Loucy (cell line): ENCODE measurements around the gene ZNF333.

Source experiments
- H2AFZ ChIP-seq: fragments of 200-600 bp; sonication (generic); 2 replicates; pipeline ENCODE4 v1.6.0; 2016; ENCODE audit warnings: antibody characterized with exemption, mild to moderate bottlenecking, low read length, moderate library complexity
- H3F3A ChIP-seq: fragments of 200-600 bp; 2 replicates; pipeline ENCODE4 v1.6.0; 2016; ENCODE audit warnings: antibody characterized with exemption, low read depth, mild to moderate bottlenecking
- H3K27me3 ChIP-seq: fragments of 200-600 bp; sonication (generic); 2 replicates; pipeline ENCODE4 v1.6.1; 2014; ENCODE audit warnings: low read length, mild to moderate bottlenecking; ENCODE audit not compliant: insufficient read depth, poor library complexity, severe bottlenecking
- H3K36me3 ChIP-seq: fragments of 200-600 bp; sonication (generic); 2 replicates; pipeline ENCODE4 v1.6.1; 2016; ENCODE audit warnings: low read length; ENCODE audit not compliant: insufficient read depth
- H3K4me1 ChIP-seq: fragments of 200-600 bp; sonication (generic); 2 replicates; pipeline ENCODE4 v1.5.1; 2014; ENCODE audit warnings: low read length, mild to moderate bottlenecking; ENCODE audit not compliant: insufficient read depth, poor library complexity, severe bottlenecking
- H3K4me2 ChIP-seq: fragments of 200-600 bp; sonication (generic); 2 replicates; pipeline ENCODE4 v1.6.0; 2014; ENCODE audit warnings: antibody characterized with exemption, low read length, low read depth, mild to moderate bottlenecking; ENCODE audit not compliant: poor library complexity, severe bottlenecking
- H3K4me3 ChIP-seq: fragments of 200-600 bp; sonication (generic); 2 replicates; pipeline ENCODE4 v1.5.1; 2014; ENCODE audit warnings: low read length, mild to moderate bottlenecking, mixed read lengths; ENCODE audit not compliant: poor library complexity, severe bottlenecking
- H3K79me2 ChIP-seq: fragments of 200-600 bp; sonication (generic); 2 replicates; pipeline ENCODE4 v1.6.1; 2014; ENCODE audit warnings: low read length; ENCODE audit not compliant: insufficient read depth
- H3K9ac ChIP-seq: fragments of 200-600 bp; sonication (generic); 2 replicates; pipeline ENCODE4 v1.6.0; 2014; ENCODE audit warnings: mild to moderate bottlenecking, low read depth, low read length, moderate library complexity; ENCODE audit not compliant: poor library complexity, severe bottlenecking
- H3K9me2 ChIP-seq: fragments of 200-600 bp; sonication (generic); replicated peaks from 2 replicates; pipeline ENCODE4 v1.6.1; 2016; ENCODE audit warnings: low read depth, low read length, mixed read lengths
- H3K9me3 ChIP-seq: fragments of 200-600 bp; sonication (generic); 2 replicates; pipeline ENCODE4 v1.6.1; 2014; ENCODE audit warnings: mild to moderate bottlenecking, antibody characterized with exemption, low read length, low read depth; ENCODE audit not compliant: insufficient read depth
- H4K20me1 ChIP-seq: fragments of 200-600 bp; sonication (generic); 2 replicates; pipeline ENCODE4 v1.6.0; 2014; ENCODE audit warnings: antibody characterized with exemption, low read length, mild to moderate bottlenecking; ENCODE audit not compliant: insufficient read depth, poor library complexity, severe bottlenecking
- CTCF ChIP-seq: fragments of 200-600 bp; sonication (generic); conservative IDR thresholded peaks from 2 replicates; pipeline ENCODE4 v1.5.1; 2014; ENCODE audit warnings: mild to moderate bottlenecking, antibody characterized with exemption, low read length
- EZH2phosphoT487 ChIP-seq: fragments of 200-600 bp; IDR thresholded peaks from 2 replicates; pipeline ENCODE4 v1.6.1; 2018; ENCODE audit warnings: antibody characterized with exemption, mild to moderate bottlenecking, moderate library complexity, borderline replicate concordance

ZNF333 gene

GRCh38 chr19:14659874-14660489, 29.9 kb upstream of the ZNF333 start:
- H2AFZ ChIP-seq, result no peak overlapping the region
- no peaks in the 10 kb centered on the region for H3K4me1 ChIP-seq
- H3K27me3 ChIP-seq, result no peaks in the 10 kb centered on the region
- no peaks in the 10 kb centered on the region for H4K20me1 ChIP-seq
- no peaks in the 10 kb centered on the region for H3K79me2 ChIP-seq
- H3K9me2 ChIP-seq, result no peaks in the 10 kb centered on the region
- no peaks in the 10 kb centered on the region for H3K36me3 ChIP-seq
- no peak overlapping the region for H3K4me2 ChIP-seq
- no peak overlapping the region for H3K9ac ChIP-seq
- no peaks in the 10 kb centered on the region for H3F3A ChIP-seq
- no peaks in the 10 kb centered on the region for H3K9me3 ChIP-seq
- TF ChIP-seq EZH2phosphoT487 (no peak), CTCF (no peak)
- H3K4me3 ChIP-seq, result no peak overlapping the region

GRCh38 chr19:14661372-14661924, 28.4 kb upstream of the ZNF333 start:
- H3K4me2 ChIP-seq, result no peak overlapping the region
- TF ChIP-seq CTCF (no peak), EZH2phosphoT487 (no peak)

GRCh38 chr19:14669940-14670339, 19.9 kb upstream of the ZNF333 start:
- Histone ChIP-seq H2AFZ (no peak overlapping the region), H3K4me2 (no peak overlapping the region), H3K9ac (no peak overlapping the region), H3K9me3 (no peaks in the 10 kb centered on the region), H3K79me2 (no peaks in the 10 kb centered on the region), H3K27me3 (no peaks in the 10 kb centered on the region), H4K20me1 (no peaks in the 10 kb centered on the region), H3K4me1 (peaks cover 5% of the 10 kb centered on the region), H3K4me3 (no peak overlapping the region), H3K36me3 (no peaks in the 10 kb centered on the region), H3F3A (no peaks in the 10 kb centered on the region), H3K9me2 (no peaks in the 10 kb centered on the region)
- no peak for TF ChIP-seq EZH2phosphoT487
- TF ChIP-seq CTCF, result no peak

More at GRCh38 chr19:14661372-14661924, 28.4 kb upstream of the ZNF333 start:
- Histone ChIP-seq H3K4me1 (no peaks in the 10 kb centered on the region), H3K27me3 (no peaks in the 10 kb centered on the region), H3F3A (no peaks in the 10 kb centered on the region), H3K4me3 (no peak overlapping the region), H3K9me3 (no peaks in the 10 kb centered on the region), H3K9ac (no peak overlapping the region), H2AFZ (no peak overlapping the region), H3K36me3 (no peaks in the 10 kb centered on the region), H4K20me1 (no peaks in the 10 kb centered on the region), H3K9me2 (no peaks in the 10 kb centered on the region), H3K79me2 (no peaks in the 10 kb centered on the region)
